GM12873 (cell line): ENCODE results near the gene NSG2.

Experiments used
- TF ChIP-seq, protein P1 (sequence below): IDR thresholded peaks from 2 replicates; pipeline ENCODE4 v1.5.1; 2012; ENCODE audit warnings: low read depth, mild to moderate bottlenecking, moderate library complexity, low read length, control low read depth; ENCODE audit not compliant: insufficient read depth; ENCODE audit errors: missing control alignments

Gene NSG2

DNA sequence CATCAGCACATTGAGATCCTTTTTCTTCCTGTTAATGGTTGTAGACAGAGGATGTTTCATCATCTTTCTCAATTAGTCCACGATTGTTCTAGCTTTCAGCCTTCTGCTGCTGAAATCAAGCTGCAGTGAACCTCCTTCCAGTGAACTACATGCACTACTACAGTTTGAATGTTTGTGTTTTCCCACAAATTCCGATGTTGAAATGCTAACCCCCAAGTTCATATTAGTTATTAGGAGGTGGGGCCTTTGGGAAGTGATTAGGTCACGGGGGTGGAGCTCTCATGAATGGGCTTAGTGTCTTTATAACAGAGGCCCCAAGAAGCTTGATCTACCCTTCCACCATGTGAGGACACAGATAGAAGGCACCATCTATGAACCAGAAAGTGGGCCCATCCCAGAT lies 32.9 kb downstream of the NSG2 start:
- TF ChIP-seq, protein P1, sequence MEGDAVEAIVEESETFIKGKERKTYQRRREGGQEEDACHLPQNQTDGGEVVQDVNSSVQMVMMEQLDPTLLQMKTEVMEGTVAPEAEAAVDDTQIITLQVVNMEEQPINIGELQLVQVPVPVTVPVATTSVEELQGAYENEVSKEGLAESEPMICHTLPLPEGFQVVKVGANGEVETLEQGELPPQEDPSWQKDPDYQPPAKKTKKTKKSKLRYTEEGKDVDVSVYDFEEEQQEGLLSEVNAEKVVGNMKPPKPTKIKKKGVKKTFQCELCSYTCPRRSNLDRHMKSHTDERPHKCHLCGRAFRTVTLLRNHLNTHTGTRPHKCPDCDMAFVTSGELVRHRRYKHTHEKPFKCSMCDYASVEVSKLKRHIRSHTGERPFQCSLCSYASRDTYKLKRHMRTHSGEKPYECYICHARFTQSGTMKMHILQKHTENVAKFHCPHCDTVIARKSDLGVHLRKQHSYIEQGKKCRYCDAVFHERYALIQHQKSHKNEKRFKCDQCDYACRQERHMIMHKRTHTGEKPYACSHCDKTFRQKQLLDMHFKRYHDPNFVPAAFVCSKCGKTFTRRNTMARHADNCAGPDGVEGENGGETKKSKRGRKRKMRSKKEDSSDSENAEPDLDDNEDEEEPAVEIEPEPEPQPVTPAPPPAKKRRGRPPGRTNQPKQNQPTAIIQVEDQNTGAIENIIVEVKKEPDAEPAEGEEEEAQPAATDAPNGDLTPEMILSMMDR = no peak

- TF ChIP-seq, protein P1 = no peak
These were observed 36.8 kb downstream of the NSG2 start for GRCh38 chr5:174082286-174082685.

DNA sequence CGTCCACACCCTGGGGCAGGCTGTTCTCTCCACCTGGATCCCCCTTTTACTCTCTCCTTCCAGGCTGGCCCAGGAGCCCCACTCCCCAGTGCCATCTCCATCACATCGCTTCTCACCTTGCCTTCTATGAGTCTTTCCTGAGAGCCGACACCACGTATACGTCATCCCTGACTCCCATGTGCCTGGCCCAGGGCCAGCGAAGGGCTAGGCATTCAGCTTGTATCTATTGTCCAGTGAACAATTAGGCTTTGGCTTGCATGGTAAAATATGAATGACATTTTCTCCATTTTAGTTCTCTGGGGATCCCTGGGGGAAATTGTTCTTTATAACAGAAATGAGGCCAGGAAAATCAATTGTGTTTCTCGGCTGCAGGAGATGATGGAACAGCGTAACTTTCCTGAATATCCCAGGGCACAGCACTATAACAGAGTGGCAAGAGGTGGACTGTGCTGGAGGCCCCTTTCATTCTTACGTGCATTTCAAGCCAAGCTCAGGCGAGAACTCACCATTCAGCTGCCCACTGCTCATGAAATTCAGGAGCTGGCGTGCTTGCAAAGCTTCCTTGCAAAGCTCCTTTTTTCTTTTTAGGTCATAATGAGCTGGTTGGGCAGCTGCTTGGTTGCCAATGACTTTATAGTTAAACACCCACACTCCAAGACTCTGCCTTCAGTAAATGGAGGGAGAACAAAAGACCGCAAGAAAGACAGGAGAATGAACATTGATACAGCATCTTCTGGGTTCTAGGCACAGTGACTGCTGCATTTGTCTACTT lies 37.7 kb downstream of the NSG2 start:
- TF ChIP-seq, protein P1 = no peak

DNA sequence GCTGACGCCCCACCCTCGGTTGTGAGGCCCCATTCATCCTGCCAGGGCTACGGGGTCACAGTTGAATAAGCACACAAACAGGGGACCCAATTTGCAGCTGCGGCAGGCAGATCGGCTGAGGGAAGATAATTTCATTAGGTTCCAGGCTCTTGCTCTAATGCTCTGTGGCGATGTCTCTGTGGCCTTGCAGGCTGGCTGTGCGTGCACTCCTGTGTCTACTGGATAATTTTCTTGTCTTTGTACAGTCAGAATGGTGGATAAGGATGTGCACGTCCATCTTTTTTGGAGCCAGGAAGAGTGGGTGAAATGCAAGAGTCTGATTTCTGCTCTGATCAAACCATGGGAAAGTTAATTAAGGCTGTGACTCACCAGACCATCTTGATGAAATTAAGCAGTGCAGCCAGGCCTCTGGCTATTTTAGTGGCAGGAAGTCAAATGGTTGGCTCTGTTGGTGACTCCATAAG lies 39.2 kb downstream of the NSG2 start:
- TF ChIP-seq, protein P1 = no peak

DNA sequence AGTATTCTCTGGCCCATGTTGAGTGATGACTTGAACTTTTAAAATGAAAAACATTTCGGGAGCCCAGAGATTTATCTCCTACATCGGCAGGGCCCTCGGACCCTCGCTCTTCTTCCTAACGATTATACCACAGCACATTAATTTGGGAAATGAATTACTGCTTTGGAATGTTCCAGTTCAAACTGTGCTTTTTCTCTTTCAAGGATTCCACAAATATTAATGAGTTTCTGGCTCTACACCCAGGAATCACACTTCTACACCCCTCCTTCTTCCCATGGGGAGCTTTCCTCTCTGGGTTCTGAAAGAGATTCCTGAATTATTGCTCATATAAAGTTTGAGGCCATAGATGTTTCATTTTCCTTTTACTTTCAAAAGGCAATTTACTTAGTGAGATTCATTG lies 41.2 kb downstream of the NSG2 start:
- TF ChIP-seq, protein P1 = no peak

- TF ChIP-seq, protein P1 = no peak
These were observed 42.3 kb downstream of the NSG2 start for GRCh38 chr5:174087783-174088182.

- TF ChIP-seq, protein P1 = no peak
These were observed 44.6 kb downstream of the NSG2 start for GRCh38 chr5:174090129-174090528.
